Measurements from ENCODE around the gene GPHA2.
"Not testable (repeated sequence)": the region's sequence is repeated elsewhere in the genome, so short reads cannot be mapped to it uniquely, and the experiment has no call there.

Gene GPHA2, protein sequence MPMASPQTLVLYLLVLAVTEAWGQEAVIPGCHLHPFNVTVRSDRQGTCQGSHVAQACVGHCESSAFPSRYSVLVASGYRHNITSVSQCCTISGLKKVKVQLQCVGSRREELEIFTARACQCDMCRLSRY

DNA sequence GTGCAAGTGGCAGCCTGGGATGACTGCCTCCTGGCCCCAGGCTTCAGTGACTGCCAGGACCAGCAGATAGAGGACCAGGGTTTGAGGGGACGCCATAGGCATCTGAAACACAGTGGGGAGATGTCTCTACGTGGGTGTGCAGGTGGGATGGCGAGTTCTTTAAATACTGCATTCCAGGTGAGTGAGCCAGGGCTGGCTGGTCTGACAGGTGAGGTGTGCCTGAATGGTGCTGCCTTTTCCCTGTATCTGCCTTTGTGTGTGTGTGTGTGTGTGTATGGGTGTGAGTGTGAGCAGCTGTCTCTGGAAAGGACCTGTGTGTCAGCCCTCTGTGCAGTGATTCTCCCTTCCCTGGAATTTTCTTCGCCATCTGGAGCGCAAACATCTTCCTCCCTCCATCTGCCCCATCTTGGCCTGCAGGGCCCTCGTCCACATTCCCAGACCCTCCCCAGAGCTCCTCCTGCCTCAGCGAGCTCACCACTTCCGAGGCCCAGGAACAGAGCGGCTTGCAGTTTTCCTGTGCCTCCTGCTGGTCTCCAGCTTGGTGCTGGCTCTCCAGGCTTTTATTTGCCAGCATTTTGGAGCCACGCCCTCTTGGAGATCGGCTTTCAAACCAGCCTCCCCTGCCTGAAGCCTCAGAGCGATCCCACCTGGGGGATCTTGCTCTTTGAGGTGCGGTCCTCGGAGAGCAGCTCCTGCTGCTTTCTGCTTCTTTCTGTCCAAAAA, at the start of gene GPHA2:
Gene GPHA2, minus strand, starts transcription at position 535 of the 723 bp plus-strand sequence. Its CDS starts 433 bp downstream, at position 102.
- no peak for DNase-seq

- not testable (repeated sequence) for DNase-seq
Measured at GRCh38 chr11:64983339-64983738, 47.6 kb upstream of the GPHA2 start.

DNA sequence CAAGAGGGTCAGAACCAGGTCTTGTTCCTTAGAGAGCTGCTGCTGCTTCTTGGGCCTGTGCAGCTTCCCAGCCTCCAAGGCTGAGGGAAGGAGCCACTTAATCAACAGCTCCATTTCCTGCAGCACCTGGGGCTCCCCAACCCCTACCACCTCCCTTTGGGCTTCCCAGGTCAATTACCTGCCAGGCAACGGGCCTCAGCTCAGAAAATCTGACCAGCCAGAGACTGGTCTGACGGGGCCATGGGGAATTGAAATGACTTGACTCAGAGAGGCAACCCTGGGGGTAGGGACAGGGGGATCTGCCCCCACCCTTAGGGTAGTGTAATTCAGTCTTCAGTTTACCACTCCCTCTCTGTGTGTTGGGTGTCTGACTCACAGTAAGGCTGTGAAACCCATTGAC, 41.0 kb upstream of the GPHA2 start:
- DNase-seq, result no peak

DNA sequence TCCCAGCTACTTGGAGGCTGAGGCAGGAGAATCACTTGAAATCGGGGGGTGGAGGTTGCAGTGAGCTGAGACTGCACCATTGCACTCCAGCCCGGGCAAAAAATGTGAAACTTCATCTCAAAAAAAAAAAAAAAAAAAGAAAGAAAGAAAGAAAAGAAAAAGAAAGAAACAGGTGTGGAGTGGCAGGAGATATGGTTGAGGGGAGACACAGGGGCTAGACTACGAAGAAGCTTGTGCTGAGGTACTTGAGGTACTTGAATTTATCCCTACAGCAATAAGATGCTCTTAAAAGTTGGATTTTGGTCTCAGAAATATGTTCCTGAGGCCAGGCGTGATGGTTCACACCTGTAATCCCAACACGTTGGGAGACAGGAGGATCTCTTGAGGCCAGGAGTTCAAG, 38.4 kb upstream of the GPHA2 start:
- no peak for DNase-seq

- peak; percentile 61 for DNase-seq
Measured at GRCh38 chr11:64971421-64972233, 35.9 kb upstream of the GPHA2 start, which contains the start of gene MAJIN. Gene MAJIN, minus strand, starts transcription at chr11:64972108. Its CDS starts 12,703 bp downstream, at chr11:64959405.

DNA sequence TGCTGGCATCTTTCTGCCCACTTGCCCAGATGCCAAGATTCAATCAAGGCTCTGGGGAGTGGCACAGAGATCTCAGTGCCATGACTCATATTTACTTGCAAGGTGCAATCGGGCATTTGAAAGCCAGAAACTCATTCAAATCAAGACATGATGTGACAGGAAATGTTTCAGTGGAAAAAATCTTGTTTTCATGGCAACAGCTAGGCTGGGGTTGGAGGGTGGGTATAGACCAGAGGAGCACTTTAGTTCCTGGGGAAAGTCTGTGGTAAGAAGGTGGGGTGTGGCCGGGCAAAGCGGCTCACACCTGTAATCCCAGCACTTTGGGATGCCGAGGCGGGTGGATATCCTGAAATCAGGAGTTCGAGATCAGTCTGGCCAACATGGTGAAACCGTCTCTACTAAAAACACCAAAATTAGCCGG, 35.0 kb upstream of the GPHA2 start:
- DNase-seq, result no peak

GRCh38 chr11:64969209-64969608, 33.5 kb upstream of the GPHA2 start:
- DNase-seq, result no peak

DNA sequence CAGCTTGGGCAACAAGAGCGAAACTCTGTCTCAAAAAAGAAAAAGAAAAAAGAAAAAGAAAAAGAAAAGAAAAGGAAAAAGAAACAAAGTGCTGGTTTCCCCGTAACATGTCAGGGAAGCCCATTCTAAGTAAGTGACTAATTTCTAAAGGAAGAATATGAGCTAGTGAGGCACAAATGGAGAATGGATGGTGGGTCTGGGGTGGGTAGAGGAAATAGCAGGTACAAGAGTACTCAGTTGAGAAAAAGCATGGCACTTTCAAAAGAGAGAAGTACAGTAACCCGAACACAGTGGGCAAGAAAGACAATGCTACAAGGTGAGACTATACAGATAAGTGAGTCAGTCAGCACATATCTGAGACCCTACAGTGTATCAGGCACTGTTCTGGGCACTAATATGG, 31.7 kb upstream of the GPHA2 start:
- DNase-seq, result no peak

- DNase-seq, result no peak
Measured at GRCh38 chr11:64963072-64963631, 27.5 kb upstream of the GPHA2 start.

DNA sequence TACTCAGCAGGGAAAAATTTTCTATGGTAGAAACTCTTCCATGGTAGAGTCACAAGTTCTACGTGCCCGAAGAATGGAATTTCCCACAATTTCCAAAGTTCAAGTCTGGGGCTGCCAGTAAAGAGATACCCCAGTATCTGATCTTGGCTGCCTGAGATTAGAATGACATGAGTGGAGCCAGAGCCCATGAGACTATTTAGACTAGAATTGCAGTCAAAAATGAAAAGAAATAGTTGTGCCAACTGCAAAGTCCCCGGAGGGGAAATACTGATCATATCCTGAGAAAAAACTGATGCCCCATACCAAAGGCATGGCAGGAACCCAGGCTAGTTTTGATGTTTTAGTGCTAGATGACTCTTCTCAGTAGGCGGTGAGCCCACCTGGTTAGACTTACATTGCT, 25.0 kb upstream of the GPHA2 start:
- DNase-seq, result no peak

DNA sequence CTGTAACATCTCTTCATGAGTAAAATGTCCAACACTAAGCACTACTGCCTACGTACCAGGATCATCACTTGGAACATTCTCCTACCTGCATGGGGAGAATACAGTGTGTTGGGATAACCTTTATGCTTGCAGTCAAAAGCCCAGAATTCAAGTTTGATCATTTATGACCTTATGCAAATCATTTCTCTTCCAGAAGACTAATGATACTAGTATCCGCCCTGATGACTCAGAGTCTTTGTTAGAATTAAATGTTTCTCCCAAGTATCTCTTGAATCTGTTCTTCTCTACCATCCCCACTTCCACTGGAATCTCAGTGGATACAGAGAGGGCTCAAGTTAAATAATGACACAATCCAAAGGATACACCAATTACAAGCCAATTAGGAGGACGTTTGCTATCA, 23.8 kb upstream of the GPHA2 start:
- no peak for DNase-seq

DNA sequence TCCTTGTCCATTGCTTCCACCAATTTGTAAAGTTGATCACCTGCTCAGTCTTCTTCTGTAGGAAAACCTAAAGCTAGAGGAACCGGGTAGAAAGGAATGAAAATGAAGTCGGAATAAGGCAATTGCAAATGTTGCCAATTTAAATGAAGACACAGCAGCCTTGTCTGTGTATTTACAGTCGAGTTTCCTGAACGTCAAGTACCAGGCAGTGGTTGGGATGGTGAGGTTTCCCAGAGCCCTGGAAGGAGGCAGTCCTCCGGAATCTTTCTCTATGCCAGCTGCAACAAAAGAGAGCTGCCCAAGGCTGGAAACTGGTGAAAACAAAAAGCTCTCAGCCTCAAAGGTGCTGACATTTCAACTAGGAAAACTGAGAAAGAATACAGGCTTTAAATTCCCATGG, 18.5 kb upstream of the GPHA2 start:
- no peak for DNase-seq

DNA sequence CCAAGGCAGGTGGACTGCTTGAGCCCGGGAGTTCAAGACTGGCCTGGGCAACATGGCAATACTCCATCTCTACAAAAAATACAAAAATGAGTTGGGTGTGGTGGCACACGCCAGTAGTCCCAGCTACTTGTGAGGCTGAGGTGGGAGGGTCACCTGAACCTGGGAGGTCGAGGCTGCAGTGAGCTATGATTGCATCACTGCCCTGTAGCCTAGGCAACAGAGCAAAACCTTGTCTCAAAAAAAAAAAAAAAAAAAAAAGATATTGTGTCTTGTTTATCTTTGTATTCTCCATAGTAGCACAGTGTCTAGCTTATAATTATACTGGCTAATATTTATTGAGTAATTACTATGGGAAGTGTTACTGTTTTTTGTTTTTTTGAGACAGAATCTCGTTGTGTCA, 15.8 kb upstream of the GPHA2 start:
- no peak for DNase-seq

- DNase-seq, result no peak
Measured at GRCh38 chr11:64947208-64947814, 11.6 kb upstream of the GPHA2 start.

GRCh38 chr11:64936539-64936938, 846 bp upstream of the GPHA2 start:
- no peak for DNase-seq

- no peak for DNase-seq
Measured at GRCh38 chr11:64934682-64935358, 873 bp downstream of the GPHA2 start.

DNA sequence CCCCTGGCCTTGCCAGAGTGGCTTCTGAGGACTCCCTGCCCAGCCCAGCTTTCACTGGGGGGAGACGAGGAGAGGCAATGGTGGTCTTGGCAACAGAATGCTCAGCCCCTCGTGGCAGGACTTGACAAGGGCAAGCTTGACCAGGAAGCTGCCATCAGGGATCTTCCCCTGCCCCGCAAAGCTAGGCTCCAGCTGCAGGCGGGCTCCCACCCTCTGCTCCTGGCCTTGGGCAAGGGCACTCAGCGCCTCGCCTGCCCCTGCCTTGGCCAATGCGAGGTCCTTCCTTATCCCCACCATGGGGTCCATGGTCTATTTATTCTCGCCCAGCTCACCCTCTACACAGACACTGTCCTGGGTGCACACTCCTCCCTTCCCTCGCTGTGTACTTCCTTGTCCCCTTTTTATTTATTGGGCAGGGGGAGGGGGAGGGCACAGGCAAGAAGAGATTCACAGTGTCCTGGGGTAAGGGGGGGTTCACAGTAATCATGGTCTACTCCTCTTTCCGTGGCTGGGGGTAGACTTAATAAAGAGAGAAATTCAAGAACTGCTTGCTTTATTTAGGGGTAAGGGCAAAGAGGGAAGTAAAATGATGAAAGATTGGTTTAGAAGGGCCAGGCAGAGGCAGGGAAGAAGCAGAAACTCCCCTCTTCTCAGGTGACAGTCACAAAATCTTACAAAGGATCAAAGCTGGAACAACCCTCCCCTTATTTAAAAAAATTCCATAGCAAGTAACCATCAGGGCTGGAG, 1.6 kb downstream of the GPHA2 start:
- no peak for DNase-seq

GRCh38 chr11:64933213-64933934, 2.3 kb downstream of the GPHA2 start:
- DNase-seq, result no peak

DNA sequence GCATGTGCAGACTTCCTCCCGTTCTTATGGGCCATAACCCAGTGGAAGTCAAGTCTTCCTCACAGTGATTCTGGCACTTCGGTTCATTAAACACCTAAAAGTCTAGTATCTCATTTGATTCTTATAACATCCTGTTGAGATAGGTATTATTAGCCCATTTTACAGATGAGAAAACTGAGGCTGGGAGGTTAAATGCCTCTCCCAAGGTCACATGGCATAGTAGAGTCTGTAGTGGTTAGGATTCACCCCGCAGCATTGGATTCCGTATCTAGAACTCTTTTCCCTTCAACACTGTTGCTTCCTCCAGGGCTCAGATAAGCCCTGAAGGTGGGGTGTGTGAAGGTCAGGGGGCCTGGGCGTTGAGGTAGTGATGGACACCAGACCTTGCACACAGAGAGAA, 3.4 kb downstream of the GPHA2 start:
- DNase-seq, result no peak

GRCh38 chr11:64931290-64931689, 4.4 kb downstream of the GPHA2 start:
- no peak for DNase-seq

DNA sequence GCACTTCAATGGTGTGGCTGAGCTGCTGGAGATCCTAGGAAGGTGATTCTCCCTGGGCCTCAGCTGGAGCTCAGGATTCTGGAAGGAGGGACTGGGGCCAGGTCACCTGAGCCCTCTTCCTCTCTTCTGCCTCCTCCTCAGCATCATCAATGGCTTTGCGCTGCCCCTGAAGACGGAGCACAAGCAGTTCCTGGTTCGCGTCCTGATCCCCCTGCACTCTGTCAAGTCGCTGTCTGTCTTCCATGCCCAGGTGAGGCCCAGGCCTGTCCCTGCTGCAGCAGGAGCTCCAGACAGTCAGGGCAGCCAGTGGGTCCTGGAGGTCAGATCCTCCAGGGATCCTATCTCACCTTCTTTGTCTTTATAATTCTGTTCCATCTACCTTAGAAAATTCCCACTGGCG, 5.4 kb downstream of the GPHA2 start:
- no peak for DNase-seq
